ENCODE data around the gene OR4B1.

Gene OR4B1

GRCh38 chr11:48244804-48245203 is 28.2 kb downstream of the OR4B1 start, which contains the start of gene OR4X2:
Gene OR4X2, plus strand, starts transcription at chr11:48245104. Its CDS starts 0 bp downstream, at chr11:48245104.
- in situ Hi-C loops (cut with MboI; ENCODE audit: low sequenced_read_pairs, unreplicated experiment) = no loop called here

GRCh38 chr11:48248902-48249301 is 32.3 kb downstream of the OR4B1 start:
- in situ Hi-C loops (cut with MboI; ENCODE audit: low sequenced_read_pairs, unreplicated experiment) = no loop called here
- no peak for DNase-seq (ENCODE audit: low spot score)
- TF ChIP-seq, protein P1, sequence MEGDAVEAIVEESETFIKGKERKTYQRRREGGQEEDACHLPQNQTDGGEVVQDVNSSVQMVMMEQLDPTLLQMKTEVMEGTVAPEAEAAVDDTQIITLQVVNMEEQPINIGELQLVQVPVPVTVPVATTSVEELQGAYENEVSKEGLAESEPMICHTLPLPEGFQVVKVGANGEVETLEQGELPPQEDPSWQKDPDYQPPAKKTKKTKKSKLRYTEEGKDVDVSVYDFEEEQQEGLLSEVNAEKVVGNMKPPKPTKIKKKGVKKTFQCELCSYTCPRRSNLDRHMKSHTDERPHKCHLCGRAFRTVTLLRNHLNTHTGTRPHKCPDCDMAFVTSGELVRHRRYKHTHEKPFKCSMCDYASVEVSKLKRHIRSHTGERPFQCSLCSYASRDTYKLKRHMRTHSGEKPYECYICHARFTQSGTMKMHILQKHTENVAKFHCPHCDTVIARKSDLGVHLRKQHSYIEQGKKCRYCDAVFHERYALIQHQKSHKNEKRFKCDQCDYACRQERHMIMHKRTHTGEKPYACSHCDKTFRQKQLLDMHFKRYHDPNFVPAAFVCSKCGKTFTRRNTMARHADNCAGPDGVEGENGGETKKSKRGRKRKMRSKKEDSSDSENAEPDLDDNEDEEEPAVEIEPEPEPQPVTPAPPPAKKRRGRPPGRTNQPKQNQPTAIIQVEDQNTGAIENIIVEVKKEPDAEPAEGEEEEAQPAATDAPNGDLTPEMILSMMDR (IDR thresholded peaks at IDR 0.05; ENCODE audit: borderline replicate concordance, control extremely low read depth, extremely low read depth, insufficient read depth, missing control alignments) = no peak

More at GRCh38 chr11:48244804-48245203, 28.2 kb downstream of the OR4B1 start, which contains the start of gene OR4X2:
- DNase-seq (ENCODE audit: low spot score) = no peak
- TF ChIP-seq, protein P1 (IDR thresholded peaks at IDR 0.05; ENCODE audit: borderline replicate concordance, control extremely low read depth, extremely low read depth, insufficient read depth, missing control alignments) = no peak

- no peak for DNase-seq (ENCODE audit: low spot score)
- TF ChIP-seq, protein P1 (IDR thresholded peaks at IDR 0.05; ENCODE audit: borderline replicate concordance, control extremely low read depth, extremely low read depth, insufficient read depth, missing control alignments) = no peak
- in situ Hi-C loops (cut with MboI; ENCODE audit: low sequenced_read_pairs, unreplicated experiment) = no loop called here
These were observed 45.0 kb downstream of the OR4B1 start for GRCh38 chr11:48261600-48261999.

GRCh38 chr11:48263423-48263911 is 46.9 kb downstream of the OR4B1 start, which contains the start of gene OR4X1:
Gene OR4X1, plus strand, starts transcription at chr11:48263861. Its CDS starts 0 bp downstream, at chr11:48263861.
- no peak for DNase-seq (ENCODE audit: low spot score)
- in situ Hi-C loops (cut with MboI; ENCODE audit: low sequenced_read_pairs, unreplicated experiment) = no loop called here
- TF ChIP-seq, protein P1 (IDR thresholded peaks at IDR 0.05; ENCODE audit: borderline replicate concordance, control extremely low read depth, extremely low read depth, insufficient read depth, missing control alignments) = no peak
